Sigmoid colon (tissue), 4 donors: ENCODE measurements around the gene KRTAP5-3.

Source experiments
- EP300 ChIP-seq, 4 donors: sonication (generic); formaldehyde crosslinking; IDR thresholded peaks; one replicate each; pipeline ENCODE4 v1.6.1; 2017; ENCODE audit warnings: antibody characterized with exemption in 4 of 4
- POLR2A ChIP-seq, 2 donors: fragments of 450-650 bp; IDR thresholded peaks; one replicate each; pipeline ENCODE4 v1.6.1; 2016; ENCODE audit warnings: antibody characterized with exemption in 2 of 2, mild to moderate bottlenecking in 2 of 2, moderate library complexity in 2 of 2
- POLR2AphosphoS5 ChIP-seq, 4 donors: sonication (generic); formaldehyde crosslinking; IDR thresholded peaks; one replicate each; pipeline ENCODE4 v1.6.1; 2017; ENCODE audit warnings: antibody characterized with exemption in 4 of 4
- TF ChIP-seq, protein P1 (sequence below), 4 experiments: fragments of 450-650 bp in 3 of 4; fragments of 200-600 bp in 1 of 4; IDR thresholded peaks; one replicate each; pipeline ENCODE4 v1.5.1; 2016 to 2019; ENCODE audit warnings: antibody characterized with exemption in 4 of 4, mild to moderate bottlenecking in 3 of 4, moderate library complexity in 2 of 4

DNA sequence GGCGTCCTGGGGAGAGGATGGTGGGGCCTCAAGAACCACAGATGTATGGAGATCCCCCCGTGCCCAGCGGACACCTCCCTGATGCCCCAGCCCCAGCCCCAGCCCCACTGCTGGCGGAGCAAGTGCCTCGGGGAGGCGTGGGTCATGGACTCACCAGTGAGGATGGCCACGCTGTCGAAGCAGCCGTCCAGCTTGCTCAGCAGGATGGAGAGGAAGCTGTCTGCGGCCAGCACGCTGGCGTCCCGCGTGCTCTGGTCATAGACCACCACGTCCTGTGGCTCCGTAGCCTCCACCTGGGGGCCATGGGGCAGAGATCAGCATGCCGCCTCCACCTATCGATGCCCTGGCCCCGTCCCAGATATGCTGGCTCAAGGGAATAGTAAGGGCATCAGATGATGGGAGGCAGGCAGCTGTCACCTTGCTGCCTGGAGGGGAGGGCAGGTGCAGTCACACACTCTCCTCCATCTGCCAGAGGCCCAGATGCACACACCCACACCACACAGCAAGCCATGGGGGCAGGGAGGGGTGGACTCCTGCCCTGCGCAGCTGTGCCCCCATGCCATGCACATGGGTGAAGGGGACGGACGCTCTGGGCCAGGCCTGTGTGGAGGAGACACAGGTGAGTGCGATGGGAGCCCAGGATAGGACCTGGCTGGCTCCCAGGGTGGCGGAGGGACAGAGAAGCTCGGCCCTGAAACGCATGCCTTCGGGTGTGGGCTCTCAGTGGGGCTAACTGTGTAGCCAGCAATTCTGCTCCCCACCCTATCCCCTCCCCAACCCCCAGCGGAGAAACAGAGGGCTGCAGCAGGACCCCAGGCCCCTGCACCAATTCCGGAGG is 44.3 kb downstream of the KRTAP5-3 start:
- TF ChIP-seq EP300 (IDR thresholded peaks at IDR 0.05) (no peak), POLR2AphosphoS5 (IDR thresholded peaks at IDR 0.05) (no peak), POLR2A (IDR thresholded peaks at IDR 0.05) (no peak)
- TF ChIP-seq, protein P1, sequence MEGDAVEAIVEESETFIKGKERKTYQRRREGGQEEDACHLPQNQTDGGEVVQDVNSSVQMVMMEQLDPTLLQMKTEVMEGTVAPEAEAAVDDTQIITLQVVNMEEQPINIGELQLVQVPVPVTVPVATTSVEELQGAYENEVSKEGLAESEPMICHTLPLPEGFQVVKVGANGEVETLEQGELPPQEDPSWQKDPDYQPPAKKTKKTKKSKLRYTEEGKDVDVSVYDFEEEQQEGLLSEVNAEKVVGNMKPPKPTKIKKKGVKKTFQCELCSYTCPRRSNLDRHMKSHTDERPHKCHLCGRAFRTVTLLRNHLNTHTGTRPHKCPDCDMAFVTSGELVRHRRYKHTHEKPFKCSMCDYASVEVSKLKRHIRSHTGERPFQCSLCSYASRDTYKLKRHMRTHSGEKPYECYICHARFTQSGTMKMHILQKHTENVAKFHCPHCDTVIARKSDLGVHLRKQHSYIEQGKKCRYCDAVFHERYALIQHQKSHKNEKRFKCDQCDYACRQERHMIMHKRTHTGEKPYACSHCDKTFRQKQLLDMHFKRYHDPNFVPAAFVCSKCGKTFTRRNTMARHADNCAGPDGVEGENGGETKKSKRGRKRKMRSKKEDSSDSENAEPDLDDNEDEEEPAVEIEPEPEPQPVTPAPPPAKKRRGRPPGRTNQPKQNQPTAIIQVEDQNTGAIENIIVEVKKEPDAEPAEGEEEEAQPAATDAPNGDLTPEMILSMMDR (IDR thresholded peaks at IDR 0.05), result no peak
